Measurements from ENCODE around the gene RAP1GAP. TPM values are rescaled to one million over a fixed set of nuclear protein-coding genes. Genes with fewer than 3 reads are reported as not detected.

Gene RAP1GAP
- total and polyA plus RNA-seq, 2 experiments from 2014 or later = 0.41 to 0.97 TPM

DNA sequence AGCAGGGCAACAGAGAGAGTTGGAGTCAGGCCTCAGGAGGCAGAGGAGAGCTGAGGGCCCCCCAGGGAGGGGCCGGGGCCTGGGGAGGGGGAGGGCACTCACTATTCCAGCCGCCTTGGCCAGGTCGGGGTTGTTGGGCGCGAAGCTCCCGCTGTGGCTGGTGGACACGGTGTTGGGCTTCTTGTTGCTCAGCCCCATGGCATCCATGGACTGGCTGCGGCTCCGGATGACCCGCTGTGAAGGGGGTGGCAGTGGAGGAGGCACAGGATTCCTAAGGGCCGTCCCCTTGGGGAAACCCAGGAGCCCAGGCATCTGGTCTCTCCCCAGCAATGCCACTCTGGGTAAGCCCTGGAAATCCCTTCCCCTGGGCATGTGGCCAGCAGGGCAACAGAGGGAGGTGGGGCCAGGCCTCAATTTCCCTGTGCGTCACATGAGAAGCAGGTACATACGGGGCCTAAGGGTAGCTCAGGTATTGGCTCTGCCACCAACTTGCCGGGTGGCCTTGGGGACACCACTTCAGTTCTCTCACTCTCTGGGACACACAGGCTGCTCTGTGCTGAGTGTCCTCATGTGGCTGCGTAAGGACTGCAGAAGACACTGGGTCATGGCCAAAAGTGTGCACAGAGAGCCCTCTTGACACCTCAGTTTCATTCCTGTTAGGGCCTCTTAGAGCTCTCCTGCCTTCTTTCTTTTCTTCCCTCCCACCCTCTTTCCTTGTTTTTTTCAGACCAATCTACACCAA, 63.0 kb downstream of the RAP1GAP start:
- Histone ChIP-seq H4K20me1 (ENCODE audit: insufficient read depth) (no peaks in the 10 kb centered on the region), H3K27ac (no peak overlapping the region), H3K9ac (no peak overlapping the region), H3K4me2 (ENCODE audit: unreplicated experiment) (no peak overlapping the region), H3K36me3 (ENCODE audit: low read depth) (no peaks in the 10 kb centered on the region), H3K27me3 (replicated peaks; ENCODE audit: insufficient read depth) (no peaks in the 10 kb centered on the region), H3K4me3 (no peak overlapping the region), H3F3A (ENCODE audit: insufficient read depth) (no peaks in the 10 kb centered on the region), H3K79me2 (ENCODE audit: insufficient read depth) (no peaks in the 10 kb centered on the region), H3K9me3 (ENCODE audit: low read depth) (no peaks in the 10 kb centered on the region), H3K4me1 (ENCODE audit: insufficient read depth) (no peaks in the 10 kb centered on the region), H3K9me2 (ENCODE audit: insufficient read depth) (no peaks in the 10 kb centered on the region), H2AFZ (no peak overlapping the region)
- in situ Hi-C loops (cut with MboI) = no loop called here
- no peak for DNase-seq
- TF ChIP-seq EZH2phosphoT487 (IDR thresholded peaks at IDR 0.05; ENCODE audit: insufficient read depth, low read depth) (no peak), EZH2 (IDR thresholded peaks at IDR 0.05; ENCODE audit: insufficient read depth, poor library complexity, severe bottlenecking) (no peak)
- WGBS, 2 experiments (ENCODE audit: low coverage in 1 of 2, low lambda C conversion rate in 2 of 2, missing lambda C conversion rate in 2 of 2) = 73 to 89% methylated on average over 9 to 14 of the region's 15 CpGs

DNA sequence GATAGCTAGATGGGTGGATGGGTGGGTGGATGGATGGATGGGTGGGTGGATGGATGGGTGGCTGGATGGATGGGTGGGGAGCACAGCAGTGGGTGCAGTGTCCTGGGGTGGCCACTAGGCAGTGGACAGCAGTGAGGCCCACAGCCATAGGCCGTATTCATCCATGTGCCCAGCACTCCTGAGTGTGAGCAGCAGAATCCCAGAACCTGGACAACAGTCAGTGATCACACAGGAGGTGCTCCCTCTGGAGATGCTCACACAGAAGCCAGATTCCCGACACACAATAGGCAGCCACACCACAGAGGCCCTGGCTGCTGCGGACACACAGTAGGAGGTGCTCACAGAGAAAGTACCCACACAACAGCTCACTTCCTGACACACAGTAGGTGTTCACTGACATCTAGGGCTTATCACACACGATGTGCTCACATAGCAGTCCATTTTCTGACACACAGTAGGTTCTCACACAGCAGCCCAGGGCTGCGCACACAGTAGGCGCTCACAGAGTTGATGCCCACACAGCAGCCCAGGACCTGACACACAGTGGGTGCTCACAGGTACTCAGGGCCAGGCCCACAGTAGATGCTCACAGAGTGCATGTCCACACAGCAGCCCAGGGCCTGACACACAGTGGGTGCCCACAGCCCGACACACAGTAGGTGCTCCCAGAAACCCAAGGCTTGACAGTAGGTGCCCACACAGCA, 64.0 kb downstream of the RAP1GAP start:
- DNase-seq = no peak
- no peaks in the 10 kb centered on the region for H3K79me2 ChIP-seq (ENCODE audit: insufficient read depth)
- H3K9ac ChIP-seq = no peak overlapping the region
- H3K9me2 ChIP-seq (ENCODE audit: insufficient read depth) = no peaks in the 10 kb centered on the region
- no peak for TF ChIP-seq EZH2 (IDR thresholded peaks at IDR 0.05; ENCODE audit: insufficient read depth, poor library complexity, severe bottlenecking)
- no peak for TF ChIP-seq EZH2phosphoT487 (IDR thresholded peaks at IDR 0.05; ENCODE audit: insufficient read depth, low read depth)
- no peaks in the 10 kb centered on the region for H3F3A ChIP-seq (ENCODE audit: insufficient read depth)
- 70 to 72% methylated on average over 7 of the region's 7 CpGs for WGBS, 2 experiments (ENCODE audit: low coverage in 1 of 2, low lambda C conversion rate in 2 of 2, missing lambda C conversion rate in 2 of 2)
- no peaks in the 10 kb centered on the region for H4K20me1 ChIP-seq (ENCODE audit: insufficient read depth)
- H3K9me3 ChIP-seq (ENCODE audit: low read depth) = no peaks in the 10 kb centered on the region
- H3K4me3 ChIP-seq = no peak overlapping the region
- no peaks in the 10 kb centered on the region for H3K4me1 ChIP-seq (ENCODE audit: insufficient read depth)
- H3K4me2 ChIP-seq (ENCODE audit: unreplicated experiment) = no peak overlapping the region
- H3K27ac ChIP-seq = no peak overlapping the region
- no peaks in the 10 kb centered on the region for H3K36me3 ChIP-seq (ENCODE audit: low read depth)
- no peaks in the 10 kb centered on the region; the same call in 1 of the 2 replicates for H3K27me3 ChIP-seq (replicated peaks; ENCODE audit: insufficient read depth)
- H2AFZ ChIP-seq = no peak overlapping the region
- in situ Hi-C loops (cut with MboI) = no loop called here

DNA sequence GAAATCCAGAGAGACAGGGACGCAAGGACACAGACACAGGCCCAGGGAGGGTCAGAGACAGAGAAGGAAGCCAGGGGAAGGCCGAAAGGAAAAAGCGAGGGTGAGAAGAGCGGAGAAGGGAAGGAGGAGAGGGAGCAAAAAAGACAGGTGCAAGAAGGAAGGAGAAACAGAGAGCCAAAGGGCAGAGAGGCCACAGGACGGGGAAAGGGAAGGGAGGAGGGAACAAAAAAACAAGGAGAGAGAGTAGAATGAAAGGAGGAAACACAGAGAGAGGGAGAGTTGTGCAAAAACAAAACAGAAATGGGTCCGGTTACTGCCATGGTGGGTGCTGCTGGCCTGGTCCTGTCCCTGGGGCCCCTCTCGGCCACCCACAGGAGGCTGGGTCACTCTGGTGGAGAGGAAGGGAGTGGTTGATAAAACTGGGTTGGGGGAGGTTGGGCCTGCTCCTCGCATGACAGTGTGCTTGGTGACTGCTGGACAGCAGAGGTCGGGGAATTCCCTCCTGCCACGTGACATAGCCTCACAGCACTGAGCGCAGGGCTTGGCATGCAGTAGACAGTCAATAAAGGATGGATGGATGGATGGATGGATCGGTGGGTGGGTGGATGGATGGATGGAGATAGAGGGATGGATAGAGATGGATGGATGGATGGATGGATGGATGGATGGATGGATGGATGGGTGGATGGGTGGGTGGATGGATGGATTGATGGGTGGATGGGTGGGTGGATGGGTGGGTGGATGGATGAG, 64.8 kb downstream of the RAP1GAP start:
- 84 to 88% methylated on average over 12 of the region's 12 CpGs for WGBS, 2 experiments (ENCODE audit: low coverage in 1 of 2, low lambda C conversion rate in 2 of 2, missing lambda C conversion rate in 2 of 2)
- DNase-seq = no peak
- in situ Hi-C loops (cut with MboI) = no loop called here

More for the DNA sequence above, 64.8 kb downstream of the RAP1GAP start:
- Histone ChIP-seq H3K27ac (no peak overlapping the region), H3K36me3 (ENCODE audit: low read depth) (no peaks in the 10 kb centered on the region), H3K4me1 (ENCODE audit: insufficient read depth) (no peaks in the 10 kb centered on the region), H3K79me2 (ENCODE audit: insufficient read depth) (no peaks in the 10 kb centered on the region), H3K4me3 (no peak overlapping the region), H3K9ac (no peak overlapping the region), H3K9me2 (ENCODE audit: insufficient read depth) (no peaks in the 10 kb centered on the region), H3K4me2 (ENCODE audit: unreplicated experiment) (no peak overlapping the region), H3K9me3 (ENCODE audit: low read depth) (no peaks in the 10 kb centered on the region), H3K27me3 (replicated peaks; ENCODE audit: insufficient read depth) (peaks cover 6% of the 10 kb centered on the region; the same call in 1 of the 2 replicates), H4K20me1 (ENCODE audit: insufficient read depth) (no peaks in the 10 kb centered on the region), H3F3A (ENCODE audit: insufficient read depth) (no peaks in the 10 kb centered on the region), H2AFZ (no peak overlapping the region)
- TF ChIP-seq EZH2 (IDR thresholded peaks at IDR 0.05; ENCODE audit: insufficient read depth, poor library complexity, severe bottlenecking) (no peak), EZH2phosphoT487 (IDR thresholded peaks at IDR 0.05; ENCODE audit: insufficient read depth, low read depth) (no peak)
